ENCODE data around the gene ZNF500.

DNA sequence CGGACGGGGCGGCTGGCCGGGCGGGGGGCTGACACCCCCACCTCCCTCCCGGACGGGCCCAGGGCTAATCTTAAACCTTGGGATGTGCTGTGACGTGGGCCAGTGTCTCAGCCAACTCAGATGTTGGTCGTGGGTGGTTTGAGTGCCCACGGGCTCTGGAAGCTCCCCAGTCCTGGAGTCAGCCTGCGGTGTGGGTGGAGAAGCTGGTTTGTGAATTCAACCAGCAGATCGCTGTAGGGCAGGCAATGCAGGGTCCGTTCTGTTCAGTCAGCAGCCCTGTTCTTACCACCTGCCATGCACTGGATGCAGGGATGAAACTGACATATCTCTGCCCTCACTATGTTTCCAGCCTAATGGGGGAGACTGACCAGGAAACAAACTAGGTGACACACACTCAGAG is 8.0 kb upstream of the ZNF500 start:
- TF ChIP-seq, protein P1, sequence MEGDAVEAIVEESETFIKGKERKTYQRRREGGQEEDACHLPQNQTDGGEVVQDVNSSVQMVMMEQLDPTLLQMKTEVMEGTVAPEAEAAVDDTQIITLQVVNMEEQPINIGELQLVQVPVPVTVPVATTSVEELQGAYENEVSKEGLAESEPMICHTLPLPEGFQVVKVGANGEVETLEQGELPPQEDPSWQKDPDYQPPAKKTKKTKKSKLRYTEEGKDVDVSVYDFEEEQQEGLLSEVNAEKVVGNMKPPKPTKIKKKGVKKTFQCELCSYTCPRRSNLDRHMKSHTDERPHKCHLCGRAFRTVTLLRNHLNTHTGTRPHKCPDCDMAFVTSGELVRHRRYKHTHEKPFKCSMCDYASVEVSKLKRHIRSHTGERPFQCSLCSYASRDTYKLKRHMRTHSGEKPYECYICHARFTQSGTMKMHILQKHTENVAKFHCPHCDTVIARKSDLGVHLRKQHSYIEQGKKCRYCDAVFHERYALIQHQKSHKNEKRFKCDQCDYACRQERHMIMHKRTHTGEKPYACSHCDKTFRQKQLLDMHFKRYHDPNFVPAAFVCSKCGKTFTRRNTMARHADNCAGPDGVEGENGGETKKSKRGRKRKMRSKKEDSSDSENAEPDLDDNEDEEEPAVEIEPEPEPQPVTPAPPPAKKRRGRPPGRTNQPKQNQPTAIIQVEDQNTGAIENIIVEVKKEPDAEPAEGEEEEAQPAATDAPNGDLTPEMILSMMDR (IDR thresholded peaks at IDR 0.05) = no peak
- TF ChIP-seq EP300 (IDR thresholded peaks at IDR 0.05) (no peak), POLR2A (IDR thresholded peaks at IDR 0.05) (no peak)
